MCF 10A (cell line): ENCODE measurements around the gene CUEDC1. TPM values are rescaled to one million over a fixed set of nuclear protein-coding genes. Genes with fewer than 3 reads are reported as not detected.

ENCODE experiments used
- BruUV-seq: library from RNA; stranded (reverse); fragments of 400-500 nt; replicated peaks from 2 replicates; lab custom pipeline; 2021; lab: Mats Ljungman, UMichigan
- CTCF ChIA-PET: fragments of 300-600 bp; sonication (Branson Sonifier 250); formaldehyde crosslinking; extraction: SDS; loops from one replicate; lab custom pipeline; 2021; ENCODE audit warnings: antibody characterized with exemption, inconsistent platforms; lab: Yijun Ruan, JAX
- POLR2A ChIA-PET: fragments of 300-600, 350-650 bp; sonication (Branson Sonifier 250); formaldehyde crosslinking; extraction: SDS; loops from one replicate; lab custom pipeline; 2020; ENCODE audit warnings: antibody characterized with exemption, inconsistent platforms; lab: Yijun Ruan, JAX
- DNase-seq: peaks from one replicate; pipeline ENCODE4 v3.0.0-alpha.2; 2018; ENCODE audit not compliant: unreplicated experiment
- H3K27ac Mint-ChIP-seq: one replicate; pipeline ENCODE4 v1.8.0; 2022; ENCODE audit warnings: mild to moderate bottlenecking, low read depth, mixed read lengths; ENCODE audit not compliant: unreplicated experiment
- H3K27me3 Mint-ChIP-seq: one replicate; pipeline ENCODE4 v1.8.0; 2022; ENCODE audit warnings: mixed read lengths; ENCODE audit not compliant: insufficient read depth, unreplicated experiment
- H3K36me3 Mint-ChIP-seq: one replicate; pipeline ENCODE4 v1.8.0; 2022; ENCODE audit warnings: mild to moderate bottlenecking, moderate library complexity, mixed read lengths; ENCODE audit not compliant: insufficient read depth, unreplicated experiment
- H3K4me1 Mint-ChIP-seq: one replicate; pipeline ENCODE4 v1.8.0; 2022; ENCODE audit warnings: mixed read lengths; ENCODE audit not compliant: insufficient read depth, unreplicated experiment
- H3K4me3 Mint-ChIP-seq: one replicate; pipeline ENCODE4 v1.8.0; 2022; ENCODE audit warnings: mild to moderate bottlenecking, moderate library complexity, mixed read lengths; ENCODE audit not compliant: unreplicated experiment
- H3K9me3 Mint-ChIP-seq: one replicate; pipeline ENCODE4 v1.8.0; 2022; ENCODE audit warnings: mixed read lengths; ENCODE audit not compliant: unreplicated experiment
- CTCF ChIP-seq: fragments of 200-600 bp; IDR thresholded peaks from one replicate; pipeline ENCODE4 v1.8.0; 2022; ENCODE audit warnings: antibody characterized with exemption, mild to moderate bottlenecking; ENCODE audit not compliant: unreplicated experiment
- intact Hi-C: fragments of 100-400 bp; cut with micrococcal nuclease; formaldehyde crosslinking; loops from 2 replicates; pipeline ENCODE4 v1.14.1; 2022
- total RNA-seq: library from RNA; stranded (reverse); gene quantifications from 2 replicates; pipeline ENCODE4 v1.2.3, GENCODE V29; 2022

The CUEDC1 gene
- total RNA-seq, 1 experiment from 2014 or later, result 15.6 TPM

GRCh38 chr17:57894848-57895247 is 60.4 kb downstream of the CUEDC1 start:
- peaks cover 44% of the 10 kb centered on the region for H3K4me1 Mint-ChIP-seq

GRCh38 chr17:57892820-57893595 is 62.2 kb downstream of the CUEDC1 start:
- intact Hi-C loops, result loop anchor here (1.0 to 5.0 kb wide), 6 partner anchors 10 to 102 kb away; no protein-coding TSS in a partner anchor
- ChIA-PET POLR2A (interaction anchor here (0.6 to 4.1 kb wide), 18 partner anchors 9 to 201 kb away, joined by 3 to 45 read pairs (median 6); partner anchors contain the start of genes DYNLL2, MRPS23 and VEZF1), CTCF (interaction anchor here (0.5 to 7.8 kb wide), 15 partner anchors 9 to 110 kb away, joined by 3 to 81 read pairs (median 5); no protein-coding TSS in a partner anchor)
- peak; percentile 98 for DNase-seq
- H3K4me1 Mint-ChIP-seq, result peaks cover 41% of the 10 kb centered on the region
- H3K36me3 Mint-ChIP-seq, result no peaks in the 10 kb centered on the region
- peak overlapping the region; percentile 87 for H3K27ac Mint-ChIP-seq
- TF ChIP-seq CTCF, result no peak
- H3K4me3 Mint-ChIP-seq, result peak overlapping the region; percentile 64
- H3K27me3 Mint-ChIP-seq, result no peaks in the 10 kb centered on the region
- BruUV-seq, result no TSS peak
- H3K9me3 Mint-ChIP-seq, result no peaks in the 10 kb centered on the region

More at GRCh38 chr17:57894848-57895247, 60.4 kb downstream of the CUEDC1 start:
- Mint-ChIP-seq H3K27me3 (no peaks in the 10 kb centered on the region), H3K9me3 (no peaks in the 10 kb centered on the region), H3K27ac (no peak overlapping the region), H3K36me3 (no peaks in the 10 kb centered on the region), H3K4me3 (no peak overlapping the region)
- ChIA-PET POLR2A (interaction anchor here (0.8 to 1.2 kb wide), 2 partner anchors 16 to 92 kb away, joined by 3 to 4 read pairs; no protein-coding TSS in a partner anchor), CTCF (interaction anchor here (7.8 kb wide), 1 partner anchor 16 kb away, joined by 81 read pairs; no protein-coding TSS in a partner anchor)
- intact Hi-C loops, result loop anchor here (5.0 kb wide), 1 partner anchor 38 kb away; no protein-coding TSS in a partner anchor
- no peak for TF ChIP-seq CTCF
- DNase-seq, result no peak
- BruUV-seq, result no TSS peak

GRCh38 chr17:57892146-57892819 is 62.9 kb downstream of the CUEDC1 start:
- ChIA-PET CTCF (interaction anchor here (0.9 to 7.8 kb wide), 14 partner anchors 10 to 110 kb away, joined by 3 to 81 read pairs (median 5); no protein-coding TSS in a partner anchor), POLR2A (interaction anchor here (0.6 to 4.1 kb wide), 16 partner anchors 9 to 104 kb away, joined by 3 to 45 read pairs (median 8); partner anchors contain the start of genes MRPS23 and VEZF1)
- intact Hi-C loops, result loop anchor here (1.0 to 5.0 kb wide), 6 partner anchors 11 to 103 kb away; no protein-coding TSS in a partner anchor
- DNase-seq, result peak; percentile 91
- H3K36me3 Mint-ChIP-seq, result no peaks in the 10 kb centered on the region
- H3K4me3 Mint-ChIP-seq, result peak overlapping the region; percentile 64
- peak overlapping the region; percentile 87 for H3K27ac Mint-ChIP-seq
- no peaks in the 10 kb centered on the region for H3K27me3 Mint-ChIP-seq
- H3K9me3 Mint-ChIP-seq, result no peaks in the 10 kb centered on the region
- TF ChIP-seq CTCF, result peak; percentile 96
- BruUV-seq, result no TSS peak
- H3K4me1 Mint-ChIP-seq, result peaks cover 41% of the 10 kb centered on the region
